Measurements from ENCODE around the gene CRB3.

DNA sequence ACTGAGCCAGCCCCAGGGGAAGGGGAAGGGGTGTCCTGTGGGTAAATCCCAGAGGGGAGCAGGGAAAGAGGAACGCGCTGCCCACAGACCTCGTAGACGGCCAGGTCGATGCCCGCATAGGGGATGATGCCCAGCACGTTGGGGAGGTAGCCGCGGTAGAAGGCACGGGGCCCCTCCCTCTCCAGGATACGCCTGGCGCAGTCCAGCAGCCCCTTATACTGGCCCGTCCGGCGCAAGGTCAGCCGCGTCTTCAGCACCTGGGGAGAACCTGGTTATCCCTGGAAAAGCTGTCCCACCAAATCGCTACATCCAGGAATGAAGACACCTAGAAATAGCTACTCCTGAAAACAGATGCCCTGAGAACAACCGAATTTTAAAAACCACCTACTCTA, 11.9 kb upstream of the CRB3 start:
- TF ChIP-seq, protein P1, sequence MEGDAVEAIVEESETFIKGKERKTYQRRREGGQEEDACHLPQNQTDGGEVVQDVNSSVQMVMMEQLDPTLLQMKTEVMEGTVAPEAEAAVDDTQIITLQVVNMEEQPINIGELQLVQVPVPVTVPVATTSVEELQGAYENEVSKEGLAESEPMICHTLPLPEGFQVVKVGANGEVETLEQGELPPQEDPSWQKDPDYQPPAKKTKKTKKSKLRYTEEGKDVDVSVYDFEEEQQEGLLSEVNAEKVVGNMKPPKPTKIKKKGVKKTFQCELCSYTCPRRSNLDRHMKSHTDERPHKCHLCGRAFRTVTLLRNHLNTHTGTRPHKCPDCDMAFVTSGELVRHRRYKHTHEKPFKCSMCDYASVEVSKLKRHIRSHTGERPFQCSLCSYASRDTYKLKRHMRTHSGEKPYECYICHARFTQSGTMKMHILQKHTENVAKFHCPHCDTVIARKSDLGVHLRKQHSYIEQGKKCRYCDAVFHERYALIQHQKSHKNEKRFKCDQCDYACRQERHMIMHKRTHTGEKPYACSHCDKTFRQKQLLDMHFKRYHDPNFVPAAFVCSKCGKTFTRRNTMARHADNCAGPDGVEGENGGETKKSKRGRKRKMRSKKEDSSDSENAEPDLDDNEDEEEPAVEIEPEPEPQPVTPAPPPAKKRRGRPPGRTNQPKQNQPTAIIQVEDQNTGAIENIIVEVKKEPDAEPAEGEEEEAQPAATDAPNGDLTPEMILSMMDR (IDR thresholded peaks at IDR 0.05; ENCODE audit: insufficient read depth, low read length, poor library complexity, severe bottlenecking) = no peak
- no peak for TF ChIP-seq EZH2phosphoT487 (conservative IDR thresholded peaks at IDR 0.05; ENCODE audit: low read length)
